Measurements from ENCODE around the gene CCDC177.

DNA sequence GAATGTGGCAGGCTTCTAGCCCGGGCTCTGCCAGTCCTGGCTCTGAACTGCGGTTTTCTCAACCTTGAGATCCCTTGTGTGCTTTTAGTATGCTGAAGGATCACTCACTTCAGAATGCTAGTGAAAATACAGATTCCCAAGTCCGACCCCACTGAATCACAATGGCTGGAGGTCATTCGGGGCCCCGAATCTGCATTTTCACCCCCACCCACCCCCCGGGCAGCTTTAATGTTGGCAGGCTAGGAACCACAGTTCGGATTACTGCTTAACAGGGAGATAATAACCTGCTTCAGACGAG, 36.2 kb upstream of the CCDC177 start:
- TF ChIP-seq, protein P1, sequence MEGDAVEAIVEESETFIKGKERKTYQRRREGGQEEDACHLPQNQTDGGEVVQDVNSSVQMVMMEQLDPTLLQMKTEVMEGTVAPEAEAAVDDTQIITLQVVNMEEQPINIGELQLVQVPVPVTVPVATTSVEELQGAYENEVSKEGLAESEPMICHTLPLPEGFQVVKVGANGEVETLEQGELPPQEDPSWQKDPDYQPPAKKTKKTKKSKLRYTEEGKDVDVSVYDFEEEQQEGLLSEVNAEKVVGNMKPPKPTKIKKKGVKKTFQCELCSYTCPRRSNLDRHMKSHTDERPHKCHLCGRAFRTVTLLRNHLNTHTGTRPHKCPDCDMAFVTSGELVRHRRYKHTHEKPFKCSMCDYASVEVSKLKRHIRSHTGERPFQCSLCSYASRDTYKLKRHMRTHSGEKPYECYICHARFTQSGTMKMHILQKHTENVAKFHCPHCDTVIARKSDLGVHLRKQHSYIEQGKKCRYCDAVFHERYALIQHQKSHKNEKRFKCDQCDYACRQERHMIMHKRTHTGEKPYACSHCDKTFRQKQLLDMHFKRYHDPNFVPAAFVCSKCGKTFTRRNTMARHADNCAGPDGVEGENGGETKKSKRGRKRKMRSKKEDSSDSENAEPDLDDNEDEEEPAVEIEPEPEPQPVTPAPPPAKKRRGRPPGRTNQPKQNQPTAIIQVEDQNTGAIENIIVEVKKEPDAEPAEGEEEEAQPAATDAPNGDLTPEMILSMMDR (conservative IDR thresholded peaks at IDR 0.05) = no peak
- TF ChIP-seq EZH2 (IDR thresholded peaks at IDR 0.05; ENCODE audit: low read depth) = no peak
